Activated CD4-positive, alpha-beta T cell treated with anti-CD3 and anti-CD28 coated beads, Interleukin-2, Interleukin-6, amounts not matched to agents 100 ng/mL and 50 ng/mL, durations not matched to agents 16 hours and 8 hours (primary cell): Measurements from ENCODE around the gene TRIM34.
"Not testable (repeated sequence)": the region's sequence is repeated elsewhere in the genome, so short reads cannot be mapped to it uniquely, and the experiment has no call there.

Experiments
- DNase-seq: peaks from one replicate; pipeline ENCODE4 v3.0.0-alpha.2; 2020

Gene TRIM34

DNA sequence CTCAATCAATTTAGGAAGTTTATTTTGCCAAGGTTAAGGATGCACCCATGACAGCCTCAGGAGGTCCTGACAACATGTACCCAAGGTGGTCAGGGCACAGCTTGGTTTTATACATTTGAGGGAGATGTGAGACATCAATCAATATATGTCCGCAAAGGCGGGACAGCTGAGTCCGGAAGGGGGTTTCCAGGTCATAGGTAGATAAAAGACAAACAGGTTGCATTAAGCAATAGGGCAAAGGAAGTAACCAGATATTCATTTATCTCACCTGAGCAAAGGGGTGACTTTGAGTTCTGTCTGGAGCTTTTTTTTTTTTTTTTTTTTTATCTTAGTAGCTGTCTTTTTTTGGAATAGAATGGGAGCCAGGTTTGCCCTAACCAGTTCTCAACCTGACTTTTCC lies 2.0 kb upstream of the TRIM34 start:
- no peak for DNase-seq

DNA sequence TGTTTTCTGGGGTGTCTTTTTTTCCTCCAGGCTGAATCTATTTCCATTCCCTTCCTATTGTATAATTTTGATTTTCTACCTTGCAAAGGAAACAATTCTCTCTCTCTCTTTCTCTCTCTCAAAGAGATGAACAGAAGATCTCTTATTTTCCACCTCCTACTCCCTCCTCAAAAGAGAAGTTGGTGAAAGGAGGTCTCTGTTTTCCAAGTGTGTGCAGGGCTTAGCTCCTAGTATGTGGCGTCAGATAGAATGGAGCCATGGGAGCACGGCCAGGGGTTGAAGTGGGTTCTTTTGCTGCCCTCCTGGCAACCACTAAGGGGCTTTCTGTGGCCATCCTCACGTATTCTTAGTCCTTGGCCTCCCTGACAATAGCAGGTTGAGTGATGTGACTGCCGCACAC lies 480 bp downstream of the TRIM34 start:
- DNase-seq = no peak

DNA sequence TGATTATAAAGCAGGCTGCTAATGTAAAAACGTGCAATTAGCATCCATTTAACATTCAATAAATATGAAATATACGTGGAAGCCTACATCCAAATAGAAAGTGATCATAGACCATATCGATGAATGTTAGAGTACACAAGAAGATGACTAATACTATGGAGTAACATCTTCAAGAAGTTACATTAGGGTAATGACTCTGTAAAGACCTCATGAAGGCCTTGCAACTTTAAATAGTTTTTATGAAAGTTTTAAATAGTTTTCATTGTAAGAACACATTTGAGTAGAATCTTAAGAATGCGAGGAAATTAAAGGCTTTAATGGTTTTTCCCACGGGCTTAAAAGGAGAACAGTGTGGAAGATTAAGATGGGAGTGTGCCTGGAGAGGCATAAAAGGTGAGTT lies 1.4 kb downstream of the TRIM34 start:
- no peak for DNase-seq

DNA sequence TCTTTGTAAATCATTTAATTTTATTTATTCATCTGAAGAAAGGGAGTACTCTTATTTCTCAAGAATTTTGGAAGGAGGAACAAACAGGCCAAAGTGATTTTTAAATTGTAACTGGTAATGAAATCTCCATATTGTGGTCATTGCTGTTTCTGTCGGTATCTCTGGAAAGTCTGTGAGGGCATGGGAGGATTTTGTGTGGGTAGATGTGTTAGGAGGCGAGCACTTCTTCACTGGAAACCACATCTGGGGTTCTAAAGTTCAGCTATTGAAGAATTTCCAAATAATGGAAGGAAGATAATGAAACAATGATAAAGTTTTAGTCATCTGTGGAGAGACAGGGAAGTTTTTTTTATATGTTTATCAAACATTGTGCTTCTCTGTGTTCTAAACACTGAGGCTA lies 6.6 kb downstream of the TRIM34 start:
- no peak for DNase-seq

DNA sequence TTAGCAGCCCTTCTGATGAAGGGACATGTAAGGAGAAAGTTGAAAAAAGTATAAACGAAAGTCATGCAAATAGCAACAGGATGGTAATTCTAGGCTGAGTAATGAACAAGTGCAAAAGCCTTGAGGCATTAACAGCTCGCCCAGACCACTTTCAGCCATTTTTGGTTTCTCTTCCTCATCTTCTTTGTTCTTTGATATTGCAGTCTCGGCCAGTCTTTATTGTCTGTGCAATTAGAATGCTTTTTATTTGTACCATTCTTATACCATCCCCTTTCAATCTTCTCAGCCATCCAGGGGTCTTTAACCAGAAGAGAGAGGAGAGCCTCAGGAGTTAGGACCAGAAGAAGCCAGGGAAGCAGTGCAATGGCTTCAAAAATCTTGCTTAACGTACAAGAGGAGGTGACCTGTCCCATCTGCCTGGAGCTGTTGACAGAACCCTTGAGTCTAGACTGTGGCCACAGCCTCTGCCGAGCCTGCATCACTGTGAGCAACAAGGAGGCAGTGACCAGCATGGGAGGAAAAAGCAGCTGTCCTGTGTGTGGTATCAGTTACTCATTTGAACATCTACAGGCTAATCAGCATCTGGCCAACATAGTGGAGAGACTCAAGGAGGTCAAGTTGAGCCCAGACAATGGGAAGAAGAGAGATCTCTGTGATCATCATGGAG lies 7.3 kb downstream of the TRIM34 start:
- DNase-seq = no peak

DNA sequence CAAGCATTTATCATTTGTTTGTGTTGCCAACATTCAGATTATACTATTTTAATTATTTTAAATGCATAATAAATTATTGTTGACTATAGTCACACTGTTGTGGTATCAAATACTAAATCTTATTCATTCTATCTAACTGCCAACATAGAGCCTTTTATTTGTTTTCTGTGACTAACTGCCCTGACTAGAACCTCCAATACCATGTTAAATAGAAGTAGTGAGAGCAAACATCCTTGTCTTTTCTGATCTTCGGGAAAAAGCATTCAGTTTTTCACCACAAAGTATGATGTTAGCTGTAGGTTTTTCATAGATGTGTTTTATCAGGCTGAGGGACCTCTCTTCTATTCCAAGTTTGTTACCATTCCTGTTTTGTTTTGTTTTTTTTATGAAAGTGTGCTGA lies 15.2 kb downstream of the TRIM34 start:
- DNase-seq = no peak

DNA sequence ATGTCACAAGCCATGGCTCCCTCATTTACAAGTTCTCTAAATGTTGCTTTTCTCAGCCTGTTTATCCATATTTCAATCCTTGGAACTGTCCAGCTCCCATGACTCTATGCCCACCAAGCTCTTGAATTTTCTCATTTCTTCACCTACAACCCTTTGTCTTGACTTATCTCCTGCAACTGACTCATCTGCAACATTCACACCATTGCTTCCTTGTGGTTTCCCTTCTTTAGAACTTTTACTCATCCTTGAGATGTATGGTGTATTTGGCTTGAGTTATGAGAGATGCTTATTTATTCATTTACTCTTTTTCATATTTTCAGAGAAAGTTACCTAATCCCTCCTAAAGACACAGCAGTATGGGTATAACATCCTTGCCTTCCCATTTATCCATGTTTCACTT lies 18.8 kb downstream of the TRIM34 start:
- peak; percentile 31 for DNase-seq

DNA sequence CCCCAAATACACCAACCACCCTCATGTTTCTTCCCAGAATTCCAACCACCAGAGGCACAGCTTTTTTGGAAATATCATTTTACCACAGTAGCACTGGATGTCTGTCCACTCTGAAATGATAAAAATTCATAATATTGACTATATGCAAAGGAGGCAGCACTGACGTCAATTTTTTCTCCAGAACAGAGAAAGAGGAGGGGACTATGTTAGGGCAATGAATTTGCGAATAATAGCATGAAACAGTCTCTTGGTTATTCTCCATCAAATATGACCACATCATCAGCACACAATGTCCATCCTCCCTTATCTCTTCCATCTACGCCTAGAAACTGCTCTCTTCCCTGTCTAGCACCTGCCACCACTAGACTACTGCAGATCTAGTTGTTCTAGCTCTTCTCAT lies 21.3 kb downstream of the TRIM34 start:
- no peak for DNase-seq

DNA sequence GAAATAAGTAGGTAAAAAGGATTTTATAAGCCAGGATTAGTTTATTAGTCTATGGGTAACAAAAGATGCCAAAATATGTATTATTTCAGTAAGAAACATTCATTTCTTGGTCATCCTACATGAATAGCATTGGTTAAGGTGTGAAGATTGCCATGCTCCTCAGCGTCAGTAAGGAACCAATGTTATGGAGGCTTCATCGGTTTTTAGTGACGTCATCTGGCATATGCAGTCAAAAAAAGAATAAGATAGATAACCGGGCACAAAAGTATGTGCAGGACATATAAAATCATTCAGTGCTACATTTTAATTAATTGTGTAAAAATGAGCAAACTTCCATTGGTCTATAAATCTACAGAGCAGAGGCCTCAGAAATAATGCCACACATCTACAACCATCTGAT lies 30.7 kb downstream of the TRIM34 start:
- DNase-seq = no peak

DNA sequence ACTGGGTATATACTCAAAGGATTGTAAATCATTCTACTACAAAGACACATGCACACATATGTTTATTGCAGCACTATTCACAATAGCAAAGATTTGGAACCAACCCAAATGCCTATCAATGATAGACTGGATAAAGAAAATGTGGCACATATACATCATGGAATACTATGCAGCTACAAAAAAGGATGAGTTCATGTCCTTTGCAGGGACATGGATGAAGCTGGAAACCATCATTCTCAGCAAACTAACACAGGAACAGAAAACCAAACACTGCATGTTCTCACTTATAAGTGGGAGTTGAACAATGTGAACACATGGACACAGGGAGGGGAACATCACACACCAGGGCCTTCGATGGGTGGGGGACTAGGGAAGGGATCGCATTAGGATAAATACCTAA lies 32.2 kb downstream of the TRIM34 start:
- not testable (repeated sequence) for DNase-seq

DNA sequence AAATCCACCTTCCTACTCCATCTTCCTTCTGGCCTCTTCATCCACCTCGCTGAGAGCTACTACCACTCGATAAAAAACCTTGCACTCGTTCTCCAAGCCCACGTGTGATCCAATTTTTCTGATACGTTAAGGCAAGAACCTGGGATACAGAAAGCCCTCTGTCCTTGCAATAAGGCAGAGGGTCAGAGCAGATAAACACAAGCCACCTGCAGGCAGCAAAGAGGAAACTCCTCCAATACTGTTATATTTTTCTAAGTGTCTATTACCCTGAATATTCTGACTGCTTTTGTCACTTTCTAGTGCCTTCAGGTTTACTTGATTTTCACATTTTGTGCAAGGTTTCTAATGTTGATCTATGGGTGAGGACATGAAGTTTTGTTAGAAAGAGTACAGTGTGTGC lies 33.5 kb downstream of the TRIM34 start:
- DNase-seq = no peak

DNA sequence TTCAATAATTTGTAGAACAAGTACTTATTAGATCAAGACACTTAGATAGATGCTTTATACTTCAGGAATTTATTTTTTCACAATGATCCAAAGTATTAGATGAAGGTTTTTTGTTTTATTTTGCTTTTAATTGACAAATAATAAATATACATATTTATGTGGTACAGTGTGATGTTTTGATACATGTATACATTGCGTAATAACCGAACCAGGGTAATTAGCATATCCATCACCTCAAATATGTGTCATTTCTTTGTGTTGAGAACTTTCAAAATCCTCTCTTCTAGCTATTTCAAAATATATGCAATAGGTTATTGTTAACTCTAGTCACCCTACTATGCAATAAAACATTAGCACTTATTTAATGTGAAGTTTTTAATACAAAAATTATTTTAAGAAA lies 38.7 kb downstream of the TRIM34 start:
- no peak for DNase-seq

DNA sequence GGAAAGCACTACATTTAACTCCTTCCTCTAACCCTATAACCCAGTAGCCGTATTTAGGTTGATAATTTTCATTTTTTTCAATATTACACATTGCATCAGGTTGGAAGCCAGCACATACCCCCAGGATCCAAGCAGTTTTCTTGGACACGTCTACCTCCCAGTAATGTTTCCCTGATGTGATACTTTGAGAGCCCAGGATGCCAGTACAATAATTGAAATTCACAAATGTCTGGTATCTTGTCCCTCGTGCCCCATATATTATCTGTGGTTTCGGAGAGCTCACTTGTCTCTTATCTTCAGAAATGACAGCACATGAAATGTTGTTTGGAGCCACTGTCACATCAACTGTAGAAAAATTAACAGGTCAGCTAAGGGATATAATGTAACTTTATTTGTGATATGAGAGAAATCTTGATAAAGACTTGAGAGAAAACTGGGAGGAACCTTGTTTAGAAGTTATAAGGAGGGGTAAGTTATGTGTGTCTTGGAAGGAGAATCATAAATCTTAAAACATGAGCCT lies 40.3 kb downstream of the TRIM34 start:
- no peak for DNase-seq

DNA sequence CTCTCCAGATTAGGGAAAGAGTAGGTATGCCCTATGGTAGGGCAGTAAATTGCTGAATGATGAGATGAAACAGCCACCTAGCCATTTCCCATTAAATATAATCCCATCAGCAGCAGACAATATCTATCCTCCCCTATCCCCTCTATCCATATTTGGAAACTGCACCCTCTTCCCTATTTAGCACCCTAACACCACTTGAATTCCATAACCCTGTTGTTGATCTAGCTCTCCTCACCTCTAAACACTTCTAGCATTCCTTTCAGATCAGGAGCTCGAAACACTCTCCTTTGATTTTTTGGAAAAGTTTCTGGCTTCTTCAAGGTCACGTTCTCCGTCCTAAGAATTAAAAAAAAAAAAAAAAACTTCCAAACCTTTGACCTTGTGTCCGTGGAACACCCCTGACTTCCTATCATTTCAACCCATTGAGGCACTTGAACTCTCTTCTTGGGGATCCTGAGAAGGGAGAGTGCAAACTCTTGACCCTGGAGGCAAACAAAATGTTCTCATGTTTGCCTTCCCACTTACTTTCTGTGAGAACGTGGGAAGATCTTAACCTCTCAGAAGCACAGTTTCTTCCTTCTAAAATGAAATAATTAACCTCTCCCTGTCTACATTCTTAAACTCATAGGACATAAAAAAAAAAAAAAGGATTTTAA lies 41.1 kb downstream of the TRIM34 start:
- no peak for DNase-seq

DNA sequence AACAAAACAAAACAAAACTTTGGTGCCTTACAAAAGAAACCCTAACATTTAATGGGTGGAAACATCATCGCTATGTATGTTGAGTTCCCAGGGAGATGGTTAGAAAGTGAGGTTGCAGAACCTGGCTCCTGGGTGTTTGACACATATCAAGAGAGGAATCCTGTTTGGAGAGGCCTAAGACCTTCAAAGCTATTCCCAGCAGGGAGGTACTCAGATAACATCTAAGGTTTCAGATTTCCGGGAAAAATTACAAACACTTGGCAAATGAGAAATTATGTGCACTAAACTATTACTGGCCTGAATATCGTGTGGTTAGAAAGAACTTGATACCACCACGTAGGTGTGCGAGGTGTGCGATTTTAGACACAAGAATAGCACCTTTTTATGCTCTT lies 41.6 kb downstream of the TRIM34 start:
- DNase-seq = no peak

DNA sequence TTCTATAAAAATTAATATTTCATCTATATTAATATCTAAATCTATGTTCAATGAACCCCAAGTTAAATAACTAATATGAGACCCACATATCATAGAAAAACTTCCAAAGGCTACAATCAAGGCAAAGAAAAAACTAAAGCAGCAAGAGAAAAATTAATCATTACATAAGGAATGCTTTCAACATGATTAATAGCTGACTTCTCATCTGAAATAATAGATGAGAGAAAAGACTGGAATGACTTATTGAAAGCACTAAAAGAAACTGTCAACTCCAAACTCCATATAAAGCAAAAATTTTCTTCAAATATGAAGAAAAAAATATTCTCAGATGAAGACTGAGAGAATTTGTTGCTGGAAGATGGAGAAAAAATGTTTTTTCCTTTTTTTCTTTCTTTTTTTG lies 47.0 kb downstream of the TRIM34 start:
- no peak for DNase-seq

DNA sequence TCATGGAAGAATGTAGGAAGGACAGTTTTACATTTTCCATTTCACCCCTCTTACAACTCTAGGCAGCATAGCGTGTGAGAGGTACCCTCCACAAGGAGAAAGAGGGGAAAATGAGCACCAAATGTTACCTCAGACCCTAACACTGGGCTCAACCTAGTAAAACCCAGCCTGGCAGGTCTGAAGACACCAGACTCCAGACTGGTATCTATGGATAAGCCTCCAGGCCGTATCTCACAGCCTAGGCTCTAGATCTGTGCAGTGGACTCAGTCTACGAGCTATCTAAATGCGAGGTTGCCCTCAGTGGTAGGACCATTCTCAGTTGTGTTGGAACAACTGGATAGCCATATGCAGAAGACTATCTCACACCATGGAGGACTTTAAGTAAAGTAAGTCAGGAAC lies 49.6 kb downstream of the TRIM34 start:
- DNase-seq = no peak

DNA sequence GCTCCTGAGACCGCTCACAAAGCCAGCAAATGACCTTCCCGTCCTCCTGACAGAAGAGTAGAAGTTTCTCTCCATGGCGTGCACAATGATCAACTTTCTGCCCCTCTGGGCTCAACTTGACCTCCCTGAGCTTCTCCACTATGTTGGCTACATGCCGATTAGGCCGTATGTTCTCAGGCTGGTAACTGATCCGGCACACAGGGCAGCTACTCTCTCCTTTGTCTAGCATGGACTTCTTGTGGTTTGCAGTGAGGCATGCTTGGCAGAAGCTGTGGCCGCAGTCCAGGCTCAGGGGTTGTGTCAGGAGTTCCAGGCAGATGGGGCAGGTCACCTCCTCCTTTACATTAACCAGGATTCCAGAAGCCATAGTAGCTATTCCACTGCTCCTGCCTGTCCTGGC lies 55.0 kb downstream of the TRIM34 start:
- DNase-seq = no peak

DNA sequence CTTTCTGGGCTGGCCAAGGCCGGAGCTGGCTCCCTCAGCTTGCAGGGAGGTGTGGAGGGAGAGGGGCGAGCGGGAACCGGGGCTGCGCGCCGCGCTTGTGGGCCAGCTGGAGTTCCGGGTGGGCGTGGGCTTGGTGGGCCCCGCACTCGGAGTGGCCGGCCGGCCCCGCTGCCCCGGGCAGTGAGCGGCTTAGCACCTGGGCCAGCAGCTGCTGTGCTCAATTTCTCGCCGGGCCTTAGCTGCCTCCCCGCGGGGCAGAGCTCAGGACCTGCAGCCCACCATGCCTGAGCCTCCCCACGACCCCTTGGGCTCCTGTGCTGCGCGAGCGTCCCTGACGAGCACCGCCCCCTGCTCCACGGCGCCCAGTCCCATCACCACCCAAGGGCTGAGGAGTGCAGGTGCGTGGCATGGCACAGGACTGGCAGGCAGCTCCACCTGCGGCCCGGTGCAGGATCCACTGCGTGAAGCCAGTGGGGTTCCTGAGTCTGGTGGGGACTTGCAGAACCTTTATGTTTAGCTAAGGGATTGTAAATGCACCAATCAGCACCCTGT lies 58.2 kb downstream of the TRIM34 start:
- DNase-seq = not testable (repeated sequence)

DNA sequence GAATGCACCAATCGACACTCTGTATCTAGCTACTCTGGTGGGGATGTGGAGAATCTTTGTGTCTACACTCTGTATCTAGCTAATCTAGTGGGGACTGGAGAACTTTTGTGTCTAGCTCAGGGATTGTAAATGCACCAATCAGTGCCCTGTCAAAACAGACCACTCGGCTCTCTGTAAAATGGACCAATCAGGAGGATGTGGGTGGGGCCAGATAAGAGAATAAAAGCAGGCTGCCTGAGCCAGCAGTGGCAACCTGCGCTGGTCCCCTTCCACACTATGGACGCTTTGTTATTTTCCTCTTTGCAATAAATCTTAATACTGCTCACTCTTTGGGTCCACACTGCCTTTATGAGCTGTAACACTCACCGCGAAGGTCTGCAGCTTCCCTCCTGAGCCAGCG lies 58.8 kb downstream of the TRIM34 start:
- peak; percentile 41 for DNase-seq

DNA sequence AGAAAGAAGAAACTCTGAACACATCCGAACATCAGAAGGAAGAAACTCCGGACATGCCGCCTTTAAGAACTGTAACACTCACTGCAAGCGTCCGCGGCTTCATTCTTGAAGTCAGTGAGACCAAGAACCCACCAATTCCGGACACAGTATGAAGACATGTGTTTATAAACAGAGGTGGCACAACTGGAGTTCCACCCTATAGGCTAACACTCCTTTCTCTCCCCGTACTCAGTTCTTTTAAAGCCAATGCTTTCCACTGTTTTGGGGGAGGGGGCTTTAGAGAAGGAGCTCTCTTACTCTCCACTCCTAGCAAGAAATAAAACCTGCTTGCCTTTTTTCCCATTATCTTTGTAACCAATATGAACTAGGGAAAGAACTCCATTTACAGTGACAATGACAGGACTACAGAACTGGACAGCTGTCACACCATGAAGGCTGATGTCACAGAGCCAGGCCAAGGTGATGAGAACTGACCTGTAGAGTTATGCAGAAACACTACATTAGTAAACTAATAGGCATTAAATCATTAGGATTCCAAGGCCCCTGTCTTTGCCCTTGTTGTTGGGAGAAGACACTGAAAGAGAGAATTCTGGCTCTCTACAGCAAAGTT lies 59.3 kb downstream of the TRIM34 start:
- peak; percentile 7 for DNase-seq

DNA sequence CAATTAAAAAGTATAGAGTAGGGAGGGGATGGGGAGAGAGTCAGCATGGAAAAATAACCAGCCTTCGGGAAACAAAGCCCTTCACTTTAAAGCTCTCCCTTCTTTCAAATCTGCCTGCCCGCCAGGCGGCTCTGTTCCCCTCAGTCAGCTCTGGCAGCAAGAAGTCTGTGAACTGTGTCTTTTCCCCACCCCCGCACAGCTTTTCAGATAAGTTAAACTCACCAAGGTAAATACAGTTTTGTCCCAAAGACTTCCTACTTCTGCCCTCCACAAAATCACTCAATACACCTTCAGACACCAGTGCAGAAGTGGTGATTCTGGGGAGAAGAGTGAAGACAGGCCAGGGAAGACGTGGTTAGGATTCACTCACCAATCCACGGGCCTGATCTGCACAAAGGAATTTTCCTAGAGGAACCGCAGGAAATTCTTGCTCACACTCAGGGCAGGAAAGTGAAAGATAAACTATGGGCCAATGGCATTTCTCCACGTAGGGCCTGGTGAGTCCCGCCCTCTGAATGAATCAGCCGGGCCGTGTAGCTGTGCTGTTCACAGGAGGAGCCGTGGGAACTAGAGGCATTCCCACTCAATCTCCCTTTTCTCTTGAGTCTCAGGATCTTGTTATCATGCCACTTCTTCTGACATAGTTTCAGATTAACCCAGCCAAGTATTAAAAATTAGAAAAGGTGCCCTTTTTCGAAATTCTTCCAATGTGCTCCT lies 60.0 kb downstream of the TRIM34 start, which contains the start of gene TRIM5:
TSS of gene TRIM5 (minus strand) at position 429 of the 717 bp plus-strand sequence. CDS start 4,897 bp downstream, outside the sequence.
- DNase-seq = peak; percentile 85

DNA sequence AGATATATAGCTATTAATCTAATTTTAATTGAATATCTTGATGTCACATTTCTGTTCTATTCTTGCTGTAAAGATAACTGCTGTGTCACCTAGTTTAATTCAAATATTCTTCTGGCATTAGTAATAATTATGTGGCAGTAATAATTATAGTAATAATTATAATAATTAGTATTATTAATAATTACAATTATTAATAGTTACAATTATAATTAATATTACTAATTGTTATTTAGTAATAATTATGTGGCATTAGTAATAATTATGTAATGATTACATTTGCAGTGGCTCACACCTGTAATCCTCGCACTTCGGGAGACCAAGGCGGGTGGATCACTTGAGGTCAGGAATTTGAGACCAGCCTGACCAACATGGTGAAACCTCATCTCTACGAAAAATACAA lies 61.6 kb downstream of the TRIM34 start:
- DNase-seq = no peak
